CD4-positive, alpha-beta T cell (primary cell): ENCODE data around the gene ITGA6. TPM values are rescaled to one million over a fixed set of nuclear protein-coding genes. Genes with fewer than 3 reads are reported as not detected.

ENCODE experiments used
- ATAC-seq: fragments of 200-7000 bp; cut with Tn5 transposase; one replicate; pipeline ENCODE4 v1.10.0; 2022; ENCODE audit warnings: mild to moderate bottlenecking; ENCODE audit not compliant: poor library complexity
- CTCF ChIA-PET: fragments of 350-600 bp; sonication (Branson Sonifier 250); formaldehyde crosslinking; loops from one replicate; lab custom pipeline; 2021; ENCODE audit warnings: antibody characterized with exemption, inconsistent platforms; lab: Charles Lee
- POLR2A ChIA-PET: fragments of 350-600 bp; sonication (Branson Sonifier 250); formaldehyde crosslinking; loops from one replicate; lab custom pipeline; 2021; ENCODE audit warnings: antibody characterized with exemption, inconsistent platforms; lab: Charles Lee
- DNase-seq, 14 experiments: peaks; one replicate each; pipeline ENCODE4 v3.0.0-alpha.2; 2013 to 2020; ENCODE audit warnings: mixed read lengths in 2 of 14
- H3K27ac ChIP-seq, 2 donors: one replicate each; pipeline versions ENCODE4 v1.5.1 to v1.7.0; 2013; ENCODE audit warnings: low read length in 2 of 2, low read depth in 1 of 2, mild to moderate bottlenecking in 1 of 2
- H3K27me3 ChIP-seq, 2 experiments: 1 replicate in 1 of 2; 2 replicates in 1 of 2; pipeline versions ENCODE4 v1.6.1 to v1.7.0; 2013; ENCODE audit warnings: low read length in 2 of 2, control low read depth in 1 of 2, mild to moderate bottlenecking in 1 of 2, moderate library complexity in 1 of 2; ENCODE audit not compliant: insufficient read depth in 2 of 2, control insufficient read depth in 1 of 2
- H3K36me3 ChIP-seq: one replicate; pipeline ENCODE4 v1.6.1; 2013; ENCODE audit warnings: low read length, control low read depth; ENCODE audit not compliant: insufficient read depth
- H3K4me1 ChIP-seq: one replicate; pipeline ENCODE4 v1.6.1; 2013; ENCODE audit warnings: low read length, control low read depth; ENCODE audit not compliant: insufficient read depth
- H3K4me3 ChIP-seq: one replicate; pipeline ENCODE4 v1.5.1; 2013; ENCODE audit warnings: mild to moderate bottlenecking, low read length, moderate library complexity
- H3K9me3 ChIP-seq, 2 experiments: 1 replicate in 1 of 2; 2 replicates in 1 of 2; pipeline versions ENCODE4 v1.6.1 to v1.7.0; 2013; ENCODE audit warnings: low read length in 2 of 2, mild to moderate bottlenecking in 2 of 2, control low read depth in 1 of 2, moderate library complexity in 1 of 2; ENCODE audit not compliant: control insufficient read depth in 1 of 2, insufficient read depth in 1 of 2
- H3K27ac Mint-ChIP-seq: one replicate; pipeline ENCODE4 v1.8.0; 2020; ENCODE audit warnings: mixed read lengths
- H3K27me3 Mint-ChIP-seq: one replicate; pipeline ENCODE4 v1.8.0; 2021; ENCODE audit warnings: mixed read lengths
- H3K36me3 Mint-ChIP-seq: one replicate; pipeline ENCODE4 v1.8.0; 2021; ENCODE audit warnings: low read depth, mixed read lengths
- H3K4me1 Mint-ChIP-seq: one replicate; pipeline ENCODE4 v1.8.0; 2021; ENCODE audit warnings: low read depth, mixed read lengths
- H3K4me3 Mint-ChIP-seq: one replicate; pipeline ENCODE4 v1.8.0; 2020; ENCODE audit warnings: mild to moderate bottlenecking, mixed read lengths
- H3K9me3 Mint-ChIP-seq: one replicate; pipeline ENCODE4 v1.8.0; 2020; ENCODE audit warnings: mixed read lengths
- CTCF ChIP-seq: fragments of 200-600 bp; IDR thresholded peaks from one replicate; pipeline ENCODE4 v1.8.0; 2022; ENCODE audit warnings: antibody characterized with exemption, mild to moderate bottlenecking
- intact Hi-C, 2 experiments: fragments of 100-400 bp; cut with DNase I in 1 of 2; cut with micrococcal nuclease in 1 of 2; formaldehyde crosslinking; loops; one replicate each; pipeline versions ENCODE4 v1.15.1 to v1.9.0; 2023 to 2025; cut with DNase I, micrococcal nuclease
- total RNA-seq, 174 experiments: library from RNA in 2 of 174; stranded (reverse) in 2 of 174; gene quantifications; one replicate each; pipeline ENCODE4 v1.2.3 and lab custom pipeline; 2021 to 2026

ITGA6 gene
- total RNA-seq, 2 experiments from 2014 or later: 53.5 to 58.0 TPM

GRCh38 chr2:172439911-172440310 lies 12.5 kb downstream of the ITGA6 start:
- H3K4me3 ChIP-seq: no peak overlapping the region
- intact Hi-C loops: no loop called here
- ATAC-seq (no peak), DNase-seq (no peak)
- CTCF ChIA-PET: interaction anchor here (1.2 to 16.8 kb wide), 4 partner anchors 11 to 19 kb away, joined by 3 to 187 read pairs (median 34); partner anchors contain the start of gene ITGA6
- peak overlapping the region; percentile 43 for H3K4me3 Mint-ChIP-seq
- POLR2A ChIA-PET: interaction anchor here (1.2 to 22.8 kb wide), 5 partner anchors 9 to 518 kb away, joined by 3 to 482 read pairs (median 7); partner anchors contain the start of genes HAT1 and ITGA6
- H3K27me3 Mint-ChIP-seq: no peaks in the 10 kb centered on the region
- H3K9me3 ChIP-seq: no peaks in the 10 kb centered on the region
- no peaks in the 10 kb centered on the region for H3K27me3 ChIP-seq
- no peak for TF ChIP-seq CTCF
- H3K36me3 ChIP-seq: no peaks in the 10 kb centered on the region
- H3K9me3 Mint-ChIP-seq: no peaks in the 10 kb centered on the region
- H3K27ac Mint-ChIP-seq: peak overlapping the region; percentile 89
- H3K36me3 Mint-ChIP-seq: peaks cover 15% of the 10 kb centered on the region
- H3K27ac ChIP-seq: no peak overlapping the region
- peaks cover 74% of the 10 kb centered on the region for H3K4me1 ChIP-seq
- peaks cover 62% of the 10 kb centered on the region for H3K4me1 Mint-ChIP-seq

GRCh38 chr2:172440795-172441194 lies 13.4 kb downstream of the ITGA6 start:
- Histone ChIP-seq H3K27ac (no peak overlapping the region), H3K4me3 (peak overlapping the region; percentile 31), H3K27me3 (no peaks in the 10 kb centered on the region), H3K9me3 (no peaks in the 10 kb centered on the region), H3K4me1 (peaks cover 69% of the 10 kb centered on the region), H3K36me3 (no peaks in the 10 kb centered on the region)
- peak in 2 of 14 experiments; percentile 35 to 55 for DNase-seq
- ChIA-PET CTCF (interaction anchor here (0.6 to 16.8 kb wide), 7 partner anchors 8 to 76 kb away, joined by 3 to 187 read pairs (median 3); partner anchors contain the start of gene ITGA6), POLR2A (interaction anchor here (0.6 to 22.8 kb wide), 11 partner anchors 8 to 754 kb away, joined by 3 to 482 read pairs (median 5); partner anchors contain the start of genes DYNC1I2, HAT1 and ITGA6)
- ATAC-seq: no peak
- Mint-ChIP-seq H3K4me3 (peak overlapping the region; percentile 92), H3K9me3 (no peaks in the 10 kb centered on the region), H3K27ac (peak overlapping the region; percentile 89), H3K4me1 (peaks cover 66% of the 10 kb centered on the region), H3K36me3 (peaks cover 14% of the 10 kb centered on the region), H3K27me3 (no peaks in the 10 kb centered on the region)
- intact Hi-C loops: no loop called here
- no peak for TF ChIP-seq CTCF

- no peak overlapping the region for H3K27ac ChIP-seq
- peaks cover 19% of the 10 kb centered on the region for H3K36me3 Mint-ChIP-seq
- H3K27me3 Mint-ChIP-seq: no peaks in the 10 kb centered on the region
- peak overlapping the region; percentile 89 for H3K27ac Mint-ChIP-seq
- H3K27me3 ChIP-seq: no peaks in the 10 kb centered on the region
- H3K36me3 ChIP-seq: no peaks in the 10 kb centered on the region
- peaks cover 76% of the 10 kb centered on the region for H3K4me1 Mint-ChIP-seq
- peak in 12 of 14 experiments; percentile 28 to 74 (median 46) for DNase-seq
- peak overlapping the region; percentile 31 for H3K4me3 ChIP-seq
- no peaks in the 10 kb centered on the region for H3K9me3 Mint-ChIP-seq
- no peak for TF ChIP-seq CTCF
- H3K4me3 Mint-ChIP-seq: peak overlapping the region; percentile 92
- POLR2A ChIA-PET: interaction anchor here (1.0 to 22.8 kb wide), 5 partner anchors 8 to 346 kb away, joined by 3 to 482 read pairs (median 10); partner anchors contain the start of gene ITGA6
- peak; percentile 53 for ATAC-seq
- no peaks in the 10 kb centered on the region for H3K9me3 ChIP-seq
- peaks cover 66% of the 10 kb centered on the region for H3K4me1 ChIP-seq
- intact Hi-C loops: loop anchor here (2.0 kb wide), 3 partner anchors 13 to 21 kb away; no protein-coding TSS in a partner anchor
- CTCF ChIA-PET: interaction anchor here (0.8 to 16.8 kb wide), 5 partner anchors 9 to 17 kb away, joined by 3 to 187 read pairs (median 3); partner anchors contain the start of gene ITGA6
Measured at GRCh38 chr2:172442072-172442895, 14.9 kb downstream of the ITGA6 start.
